GM19099 (cell line): ENCODE measurements around the gene SNX5.

ENCODE experiments used
- POLR2A ChIP-seq: IDR thresholded peaks from 3 replicates; pipeline ENCODE4 v1.6.1; 2011; ENCODE audit warnings: low read depth; ENCODE audit not compliant: insufficient read length; ENCODE audit errors: extremely low read depth

SNX5 gene

DNA sequence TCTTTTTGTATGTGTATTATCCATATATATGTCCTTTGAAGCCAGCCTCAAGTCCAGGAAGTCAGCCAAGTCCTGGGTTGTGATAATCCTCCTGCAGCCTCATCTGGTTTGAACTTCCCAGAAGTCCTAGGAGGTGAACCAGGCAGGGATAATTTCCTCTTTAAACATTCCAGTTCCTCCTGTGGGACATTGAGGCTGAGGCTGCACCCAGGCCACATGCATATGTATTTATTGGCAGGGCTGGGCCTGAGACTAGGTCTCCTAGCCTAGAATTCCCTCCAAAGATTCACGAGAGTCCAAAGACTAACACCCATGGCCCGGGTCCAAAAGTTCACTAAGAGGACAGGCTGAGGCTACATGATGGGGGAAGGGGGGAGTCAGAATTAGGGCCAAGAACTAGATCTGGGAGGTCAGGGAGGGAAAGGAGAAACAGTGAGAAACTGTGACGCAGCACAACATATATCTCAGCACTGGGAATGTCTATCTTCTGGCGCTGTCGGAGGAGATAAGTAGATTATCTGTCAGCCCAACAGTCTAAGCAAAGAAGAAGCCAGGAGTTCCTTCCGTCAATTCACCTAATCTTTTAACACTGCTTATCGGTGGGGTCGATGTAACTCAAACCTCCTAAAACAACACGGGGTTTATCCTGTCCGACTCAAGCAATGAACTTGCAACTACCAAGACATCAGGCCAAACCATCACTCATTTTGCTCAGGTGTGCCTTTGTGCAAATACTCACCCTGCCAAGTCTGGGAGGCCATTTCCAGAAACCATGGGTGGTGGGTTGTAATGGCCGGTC is 43.3 kb downstream of the SNX5 start:
- TF ChIP-seq POLR2A: no peak

DNA sequence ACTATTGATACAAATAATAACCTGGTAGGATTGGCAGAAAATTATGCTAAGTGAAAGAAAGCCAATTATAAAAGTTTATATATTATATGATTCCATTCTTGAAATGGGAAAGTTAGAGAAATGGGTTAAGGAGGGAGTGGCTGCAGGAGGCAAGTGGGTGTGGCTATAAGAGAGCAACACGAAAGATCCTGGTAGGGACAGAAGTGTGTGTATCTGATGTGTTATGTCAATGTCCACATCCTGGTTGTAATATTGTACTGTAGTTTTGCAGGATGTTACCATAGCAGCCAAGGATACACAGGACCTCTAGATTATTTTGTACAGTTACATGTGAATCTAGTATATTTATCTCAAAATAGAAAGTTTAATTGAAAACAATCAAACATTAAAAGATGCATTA is 46.8 kb downstream of the SNX5 start:
- no peak for TF ChIP-seq POLR2A

DNA sequence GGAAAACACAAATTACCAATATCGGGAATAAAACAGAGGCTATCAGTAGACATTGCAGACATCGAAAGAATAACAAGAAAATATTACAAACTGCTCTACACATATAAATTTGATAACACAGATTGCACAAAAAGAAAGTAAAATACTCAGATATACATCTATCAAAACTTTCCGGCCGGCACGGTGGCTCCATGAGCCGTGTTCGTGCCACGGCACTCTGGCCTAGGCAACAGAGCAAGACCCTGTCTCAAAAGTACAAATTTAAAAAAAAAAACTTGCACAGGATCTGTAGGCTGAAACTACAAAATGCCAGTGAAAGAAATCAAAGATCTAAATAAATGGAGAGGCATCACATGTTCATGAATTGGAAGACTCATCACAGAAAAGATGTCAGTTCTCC is 49.4 kb downstream of the SNX5 start:
- TF ChIP-seq POLR2A: no peak

DNA sequence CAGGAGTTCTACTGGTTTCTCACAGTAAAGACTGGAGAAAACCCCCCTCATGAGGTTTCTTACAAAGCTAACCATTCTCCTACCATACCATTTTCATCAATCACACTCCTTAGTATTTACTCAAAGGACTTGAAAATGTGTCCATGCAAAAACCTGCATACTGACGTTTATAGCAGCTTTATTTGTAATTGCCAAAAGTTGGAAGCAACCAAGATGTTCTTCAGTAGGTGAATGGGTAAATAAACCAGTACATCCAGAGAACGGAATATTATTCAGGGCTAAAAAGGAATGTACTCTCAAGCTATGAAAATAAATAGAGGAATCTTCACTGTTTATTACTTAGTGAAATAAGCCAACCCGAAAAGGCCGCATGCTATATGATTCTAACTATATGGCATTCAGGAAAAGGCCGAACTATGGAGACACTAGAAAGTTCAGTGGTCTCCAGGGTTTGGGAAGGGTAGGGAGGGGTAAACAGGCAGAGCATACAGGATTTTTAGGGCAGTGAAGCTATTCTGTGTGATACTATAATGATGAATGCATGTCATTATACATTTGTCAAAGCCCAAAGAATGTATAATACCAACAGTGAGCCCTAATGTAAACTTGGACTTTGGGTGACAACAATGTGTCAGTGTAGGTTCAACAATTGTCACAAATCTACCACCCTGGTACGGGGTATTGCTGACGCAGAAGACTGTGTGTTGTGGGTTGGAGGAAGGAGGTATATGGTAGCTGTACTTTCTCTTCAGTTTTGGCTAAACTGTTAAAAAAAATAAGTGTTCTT is 50.6 kb downstream of the SNX5 start:
- TF ChIP-seq POLR2A: no peak

DNA sequence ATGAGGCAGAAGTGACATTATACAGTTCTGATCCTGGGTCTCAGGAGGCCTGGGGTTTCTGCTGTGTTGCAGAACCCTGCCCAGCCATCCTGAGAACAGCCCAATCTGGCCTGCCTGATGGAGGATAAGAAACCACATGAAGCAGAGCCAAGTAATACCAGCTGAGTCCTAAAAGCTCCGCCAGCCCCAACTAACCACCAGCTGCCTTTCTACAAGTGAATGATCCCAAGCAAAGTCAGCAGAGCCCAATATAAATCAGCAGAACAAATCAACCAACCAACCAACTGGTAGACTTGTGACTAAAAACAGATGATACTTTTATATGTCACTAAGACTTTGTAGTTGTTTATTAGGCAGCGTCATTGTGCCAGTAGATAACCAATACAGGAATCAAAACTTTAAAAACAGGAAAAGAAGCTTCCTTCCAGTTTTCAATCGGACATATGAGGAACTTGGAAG is 52.1 kb downstream of the SNX5 start:
- TF ChIP-seq POLR2A: no peak

DNA sequence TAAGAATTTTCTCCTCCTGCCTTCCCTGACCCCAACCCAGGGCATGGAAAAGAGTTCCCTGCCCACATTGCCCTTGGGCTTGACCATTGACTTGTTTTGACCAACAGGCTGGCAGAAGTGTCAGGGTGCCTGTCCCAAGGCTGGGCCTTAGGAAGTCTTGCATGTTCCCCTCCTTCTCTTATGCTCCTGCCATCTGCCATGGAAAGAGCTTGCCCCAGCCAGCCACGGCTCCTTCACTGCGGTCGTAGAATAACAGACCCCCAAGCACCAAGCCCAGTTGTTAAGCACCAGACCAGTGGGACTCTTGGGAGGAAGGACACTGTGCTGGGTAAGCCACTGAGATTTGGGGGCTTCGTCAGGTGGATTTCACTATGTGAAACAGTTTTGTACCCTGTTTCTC is 53.6 kb downstream of the SNX5 start:
- TF ChIP-seq POLR2A: no peak

DNA sequence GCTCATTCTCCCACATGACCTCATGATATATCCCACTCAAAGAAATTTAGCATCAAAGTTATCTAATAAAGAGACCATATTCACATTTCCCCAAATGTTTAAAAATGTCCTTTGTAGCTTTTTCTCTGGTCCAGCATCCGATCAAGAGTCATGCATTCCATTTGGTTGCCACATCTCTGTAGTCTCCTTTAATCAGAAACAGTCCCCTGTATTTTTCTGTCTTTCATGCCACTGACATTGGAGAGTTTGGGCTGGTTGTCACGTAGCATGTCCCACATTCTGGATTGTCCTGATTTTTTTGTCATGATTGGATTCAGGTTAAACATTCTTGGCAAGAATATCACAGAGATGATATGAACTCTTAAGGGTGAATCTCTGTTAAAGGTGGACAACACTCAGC is 55.7 kb downstream of the SNX5 start:
- no peak for TF ChIP-seq POLR2A

DNA sequence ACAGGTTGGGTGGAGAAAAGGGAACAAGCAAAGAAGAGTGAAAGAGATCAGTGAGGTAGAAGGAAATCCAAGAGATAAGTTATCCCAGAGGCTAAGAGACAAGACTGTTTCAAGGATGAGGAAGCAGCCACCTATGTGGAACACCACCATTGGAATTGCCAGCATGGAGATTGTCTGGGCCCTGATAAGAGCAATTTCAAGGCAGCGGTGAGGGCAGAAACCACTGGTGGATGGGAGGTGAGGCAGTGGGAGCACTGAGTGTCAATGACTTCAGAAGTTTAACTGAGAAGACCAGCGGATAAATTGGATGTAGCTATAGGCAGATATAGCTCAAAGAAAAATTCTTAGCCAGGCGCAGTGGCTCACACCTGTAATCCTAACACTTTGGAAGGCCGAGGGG is 56.7 kb downstream of the SNX5 start:
- TF ChIP-seq POLR2A: no peak

DNA sequence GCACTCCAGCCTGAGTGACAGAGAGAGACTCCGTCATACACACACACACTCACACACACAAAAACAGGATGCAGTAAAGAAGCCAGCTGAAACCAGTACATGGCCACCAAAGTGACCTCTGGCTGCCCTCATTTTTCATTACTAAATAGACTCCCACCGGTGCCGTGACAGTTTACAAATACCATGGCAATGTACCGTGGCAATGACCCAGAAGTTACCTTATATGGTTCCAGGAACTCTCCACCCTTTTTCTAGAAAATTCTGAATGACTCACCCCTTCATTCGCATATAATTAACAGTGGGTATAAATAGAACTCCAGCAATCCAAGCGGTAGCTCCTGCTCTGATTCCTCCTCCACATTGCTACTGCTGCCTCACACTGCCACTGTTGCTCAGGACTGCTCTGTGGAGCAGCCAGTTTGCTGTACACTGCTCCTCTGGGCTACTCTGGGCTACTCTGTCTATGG is 57.7 kb downstream of the SNX5 start:
- TF ChIP-seq POLR2A: no peak

DNA sequence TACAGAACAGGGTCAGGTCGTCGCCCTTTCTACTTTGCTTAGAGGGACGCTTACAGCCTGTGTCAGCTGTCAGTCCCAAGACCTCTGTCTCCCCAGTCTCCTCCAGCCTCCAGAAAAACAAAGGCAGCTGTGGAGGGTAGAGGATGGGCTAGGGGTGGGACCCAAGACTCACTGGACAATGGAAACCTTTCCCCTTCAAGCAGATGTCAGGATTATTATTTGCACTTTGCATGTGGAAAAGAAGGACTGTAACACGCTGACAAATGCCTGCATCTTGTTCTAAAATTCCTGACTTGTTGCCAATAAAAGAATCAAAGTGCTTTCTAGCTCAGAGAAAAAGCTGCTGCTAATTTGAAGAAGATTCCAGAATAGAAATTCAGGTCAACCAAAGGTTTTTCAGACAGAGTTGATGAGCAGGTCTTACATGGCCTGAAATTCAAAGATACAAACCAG is 58.7 kb downstream of the SNX5 start:
- TF ChIP-seq POLR2A: no peak

DNA sequence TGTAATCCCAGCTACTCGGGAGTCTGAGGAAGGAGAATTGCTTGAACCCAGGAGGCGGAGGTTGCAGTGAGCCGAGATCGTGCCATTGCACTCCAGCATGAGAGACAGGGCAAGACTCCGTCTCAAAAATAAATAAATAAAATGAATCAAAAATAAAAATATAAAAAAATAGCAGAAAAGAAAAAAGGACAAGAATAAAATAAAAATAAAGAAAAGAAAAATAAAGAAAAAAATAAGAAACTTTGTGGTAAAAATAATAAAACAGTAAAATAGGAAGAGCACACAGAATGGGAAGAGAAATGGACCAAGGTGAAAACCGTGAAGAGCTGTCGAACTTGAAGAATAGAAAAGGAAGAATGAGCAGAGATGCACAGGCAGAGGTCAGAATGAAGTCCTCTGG is 63.0 kb downstream of the SNX5 start:
- TF ChIP-seq POLR2A: no peak

DNA sequence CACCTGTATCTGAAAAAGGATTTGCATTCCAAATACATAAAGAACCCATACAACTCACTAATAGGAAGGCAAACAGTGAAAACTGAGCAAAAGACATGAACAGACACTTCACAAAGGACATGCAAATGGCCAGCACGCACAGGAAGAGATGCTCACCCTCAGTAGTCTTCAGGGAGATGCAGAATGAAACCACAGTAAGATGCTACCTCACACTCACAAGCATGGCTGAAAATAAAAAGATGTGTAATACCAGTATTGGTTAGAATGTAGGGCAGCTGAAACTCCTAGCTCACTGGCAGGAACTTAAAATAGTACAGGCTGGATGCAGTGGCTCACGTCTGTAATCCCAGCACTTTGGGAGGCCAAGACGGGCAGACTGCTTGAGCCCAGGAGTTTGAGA is 64.6 kb downstream of the SNX5 start:
- TF ChIP-seq POLR2A: no peak

DNA sequence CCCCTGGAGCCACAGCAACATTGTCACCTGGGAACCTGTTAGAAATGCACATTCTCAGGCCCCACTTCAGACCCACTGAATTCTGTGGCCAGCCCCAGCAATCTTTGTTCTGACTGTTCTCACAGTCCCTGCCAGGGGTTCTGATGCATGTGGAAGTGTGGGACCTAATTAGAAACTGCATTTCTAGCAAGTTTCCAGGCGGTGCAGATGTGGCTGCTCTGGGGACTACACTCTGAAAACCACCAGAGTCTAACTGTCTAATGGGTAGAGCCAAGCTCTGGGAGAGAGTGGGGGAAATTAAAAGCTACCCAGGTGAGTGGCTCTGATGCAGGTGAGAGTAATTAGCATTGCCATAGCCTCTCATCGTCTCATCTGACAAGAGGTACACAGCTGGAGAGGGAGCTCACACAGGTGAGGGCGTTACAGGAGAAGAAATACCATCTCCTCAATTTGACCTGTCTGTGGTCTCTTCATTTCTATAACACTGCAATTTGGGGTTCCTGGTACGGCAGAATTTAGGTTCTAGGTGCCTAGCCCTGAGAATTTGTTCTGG is 66.0 kb downstream of the SNX5 start:
- no peak for TF ChIP-seq POLR2A

DNA sequence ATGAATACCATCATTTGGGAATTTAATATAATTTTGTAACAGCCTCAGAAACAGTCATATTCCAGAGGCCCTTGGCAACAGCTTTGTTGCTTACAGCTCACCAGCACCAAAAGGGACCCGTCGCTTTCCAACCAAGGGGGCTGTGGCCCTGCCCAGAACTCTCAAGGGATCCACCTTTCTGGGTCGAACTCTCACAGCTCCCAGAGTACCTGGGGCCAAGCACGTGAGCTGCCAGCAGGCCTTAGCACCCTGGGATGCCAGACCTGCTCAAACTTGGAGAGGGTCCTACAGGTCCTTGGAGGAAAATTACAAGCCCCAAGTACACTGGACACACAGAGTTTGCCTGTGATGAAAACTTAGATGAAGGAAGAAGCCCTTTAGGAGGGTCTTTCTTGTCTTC is 66.6 kb downstream of the SNX5 start:
- TF ChIP-seq POLR2A: no peak

DNA sequence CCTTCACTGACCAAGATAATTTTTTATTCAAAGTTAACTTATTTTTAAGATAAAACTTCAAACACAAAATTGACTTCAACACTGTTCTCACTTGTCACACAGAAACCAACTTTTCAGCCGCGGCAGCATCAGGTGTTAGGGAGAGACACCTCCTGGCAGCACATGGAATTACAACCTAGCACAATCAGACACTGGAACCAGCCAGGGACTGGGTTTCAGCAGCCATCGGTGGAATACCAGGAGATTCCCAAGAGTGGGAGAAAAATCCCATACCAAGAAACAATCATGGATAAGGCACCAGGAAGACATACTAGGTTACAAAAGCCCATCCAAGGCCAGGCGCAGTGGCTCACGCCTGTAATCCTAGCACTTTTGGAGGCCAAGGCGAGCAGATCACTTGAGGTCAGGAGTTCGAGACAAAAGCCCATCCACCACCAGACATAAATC is 70.0 kb downstream of the SNX5 start:
- no peak for TF ChIP-seq POLR2A
